Esophagus squamous epithelium (tissue), 4 donors: Measurements from ENCODE around the gene A4GALT.

ENCODE experiments used
- POLR2A ChIP-seq, 4 donors: fragments of 450-650 bp; IDR thresholded peaks; one replicate each; pipeline ENCODE4 v1.6.1; 2017; ENCODE audit warnings: antibody characterized with exemption in 4 of 4, mild to moderate bottlenecking in 4 of 4, moderate library complexity in 3 of 4
- TF ChIP-seq, protein P1 (sequence below), 6 experiments: fragments of 450-650 bp in 4 of 6; fragments of 200-600 bp in 2 of 6; sonication (generic) in 2 of 6; IDR thresholded peaks; one replicate each; pipeline ENCODE4 v1.5.1; 2016 to 2019; ENCODE audit warnings: antibody characterized with exemption in 6 of 6, mild to moderate bottlenecking in 4 of 6, moderate library complexity in 4 of 6

DNA sequence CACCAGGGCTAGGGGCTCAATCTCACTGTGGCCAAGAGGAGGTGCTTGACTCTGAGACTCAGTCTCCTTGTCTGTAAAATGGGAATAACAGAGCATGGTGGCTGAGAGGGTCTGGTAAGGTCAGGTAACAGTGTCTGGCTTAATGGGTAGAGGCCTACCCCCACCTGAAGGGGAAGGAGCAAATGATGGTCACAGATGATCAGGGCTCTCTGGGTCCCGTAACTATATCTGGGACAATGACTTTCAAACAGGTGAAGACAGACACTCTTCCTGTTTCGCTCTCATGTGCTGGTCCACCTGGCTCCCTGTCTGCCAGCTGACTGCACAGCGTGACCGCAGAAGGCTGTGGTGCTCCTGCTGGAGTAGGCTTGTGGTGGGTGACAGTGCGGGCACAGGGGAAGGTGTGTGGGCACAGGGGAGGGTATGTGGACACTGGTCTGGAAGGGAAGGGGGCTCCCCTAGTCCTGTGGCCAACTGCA lies 4.0 kb downstream of the A4GALT start:
- TF ChIP-seq, protein P1, sequence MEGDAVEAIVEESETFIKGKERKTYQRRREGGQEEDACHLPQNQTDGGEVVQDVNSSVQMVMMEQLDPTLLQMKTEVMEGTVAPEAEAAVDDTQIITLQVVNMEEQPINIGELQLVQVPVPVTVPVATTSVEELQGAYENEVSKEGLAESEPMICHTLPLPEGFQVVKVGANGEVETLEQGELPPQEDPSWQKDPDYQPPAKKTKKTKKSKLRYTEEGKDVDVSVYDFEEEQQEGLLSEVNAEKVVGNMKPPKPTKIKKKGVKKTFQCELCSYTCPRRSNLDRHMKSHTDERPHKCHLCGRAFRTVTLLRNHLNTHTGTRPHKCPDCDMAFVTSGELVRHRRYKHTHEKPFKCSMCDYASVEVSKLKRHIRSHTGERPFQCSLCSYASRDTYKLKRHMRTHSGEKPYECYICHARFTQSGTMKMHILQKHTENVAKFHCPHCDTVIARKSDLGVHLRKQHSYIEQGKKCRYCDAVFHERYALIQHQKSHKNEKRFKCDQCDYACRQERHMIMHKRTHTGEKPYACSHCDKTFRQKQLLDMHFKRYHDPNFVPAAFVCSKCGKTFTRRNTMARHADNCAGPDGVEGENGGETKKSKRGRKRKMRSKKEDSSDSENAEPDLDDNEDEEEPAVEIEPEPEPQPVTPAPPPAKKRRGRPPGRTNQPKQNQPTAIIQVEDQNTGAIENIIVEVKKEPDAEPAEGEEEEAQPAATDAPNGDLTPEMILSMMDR (IDR thresholded peaks at IDR 0.05), result no peak
- TF ChIP-seq POLR2A (IDR thresholded peaks at IDR 0.05), result no peak
